C4-2B (cell line): ENCODE measurements around the gene CCNI2.

Experiments
- CTCF ChIP-seq: fragments of 450-650 bp; conservative IDR thresholded peaks from 2 replicates; pipeline ENCODE4 v1.5.1; 2017; ENCODE audit warnings: mild to moderate bottlenecking
- ZFX ChIP-seq: fragments of 450-650 bp; IDR thresholded peaks from 2 replicates; pipeline ENCODE4 v1.6.1; 2017

GRCh38 chr5:132790201-132790865, 43.1 kb downstream of the CCNI2 start:
- TF ChIP-seq CTCF, result no peak
- no peak for TF ChIP-seq ZFX
